H9 (cell line): ENCODE data around the gene ZBTB20. TPM values are rescaled to one million over a fixed set of nuclear protein-coding genes. Genes with fewer than 3 reads are reported as not detected.

Experiments
- DNase-seq: peaks from one replicate; pipeline ENCODE4 v3.0.0-alpha.2; 2017
- H2AFZ ChIP-seq: one replicate; pipeline ENCODE4 v1.6.1; 2013; ENCODE audit warnings: mild to moderate bottlenecking, low read length, control low read depth, moderate library complexity
- H2AK5ac ChIP-seq: 2 replicates; pipeline ENCODE4 v1.6.1; 2013; ENCODE audit warnings: low read length, control low read depth, mixed read lengths; ENCODE audit not compliant: insufficient read length
- H2BK120ac ChIP-seq: one replicate; pipeline ENCODE4 v1.6.1; 2013; ENCODE audit warnings: low read depth, mild to moderate bottlenecking, low read length, control low read depth, inconsistent platforms; ENCODE audit not compliant: poor library complexity, severe bottlenecking
- H2BK12ac ChIP-seq: 2 replicates; pipeline ENCODE4 v1.6.1; 2013; ENCODE audit warnings: low read length, control low read depth, mixed read lengths, low read depth; ENCODE audit not compliant: insufficient read length
- H2BK15ac ChIP-seq: 2 replicates; pipeline ENCODE4 v1.6.1; 2013; ENCODE audit warnings: low read depth, low read length, control low read depth
- H2BK20ac ChIP-seq: one replicate; pipeline ENCODE4 v1.6.1; 2013; ENCODE audit warnings: low read depth, mild to moderate bottlenecking, low read length, control low read depth, inconsistent platforms; ENCODE audit not compliant: poor library complexity, severe bottlenecking
- H2BK5ac ChIP-seq: 2 replicates; pipeline ENCODE4 v1.6.1; 2013; ENCODE audit warnings: low read length, control low read depth, mixed read lengths; ENCODE audit not compliant: insufficient read length
- H3K14ac ChIP-seq: 2 replicates; pipeline ENCODE4 v1.6.1; 2013; ENCODE audit warnings: low read length, control low read depth; ENCODE audit not compliant: insufficient read depth
- H3K18ac ChIP-seq: 2 replicates; pipeline ENCODE4 v1.6.1; 2013; ENCODE audit warnings: low read depth, mild to moderate bottlenecking, mixed read lengths, low read length, control low read depth; ENCODE audit not compliant: insufficient read length
- H3K23ac ChIP-seq: 2 replicates; pipeline ENCODE4 v1.6.1; 2013; ENCODE audit warnings: low read length, control low read depth, mixed read lengths, low read depth; ENCODE audit not compliant: insufficient read length
- H3K23me2 ChIP-seq: 2 replicates; pipeline ENCODE4 v1.6.1; 2013; ENCODE audit warnings: low read depth, mild to moderate bottlenecking, mixed read lengths, low read length, control low read depth; ENCODE audit not compliant: insufficient read length, poor library complexity, severe bottlenecking
- H3K27ac ChIP-seq: 2 replicates; pipeline ENCODE4 v1.5.1; 2013; ENCODE audit warnings: low read length, control low read depth, mixed read lengths, low read depth; ENCODE audit not compliant: insufficient read length
- H3K27me3 ChIP-seq: 2 replicates; pipeline ENCODE4 v1.6.1; 2013; ENCODE audit warnings: low read length, control low read depth, inconsistent platforms; ENCODE audit not compliant: insufficient read depth
- H3K4ac ChIP-seq: 2 replicates; pipeline ENCODE4 v1.6.1; 2013; ENCODE audit warnings: low read depth, mild to moderate bottlenecking, control low read depth, inconsistent platforms, low read length, moderate library complexity
- H3K4me1 ChIP-seq: 2 replicates; pipeline ENCODE4 v1.6.1; 2013; ENCODE audit warnings: low read length, control low read depth, inconsistent platforms; ENCODE audit not compliant: insufficient read depth
- H3K4me2 ChIP-seq: 2 replicates; pipeline ENCODE4 v1.6.1; 2013; ENCODE audit warnings: low read length, control low read depth, mixed read lengths; ENCODE audit not compliant: insufficient read length, insufficient read depth
- H3K56ac ChIP-seq: 2 replicates; pipeline ENCODE4 v1.6.1; 2013; ENCODE audit warnings: low read depth, mild to moderate bottlenecking, mixed read lengths, low read length, control low read depth; ENCODE audit not compliant: insufficient read length
- H3K79me1 ChIP-seq: 2 replicates; pipeline ENCODE4 v1.6.1; 2013; ENCODE audit warnings: low read depth, mild to moderate bottlenecking, moderate library complexity, low read length, control low read depth, inconsistent platforms; ENCODE audit not compliant: insufficient read depth, poor library complexity, severe bottlenecking
- H3K79me2 ChIP-seq: 2 replicates; pipeline ENCODE4 v1.6.1; 2013; ENCODE audit warnings: low read length, control low read depth, inconsistent platforms; ENCODE audit not compliant: insufficient read depth
- H3K9ac ChIP-seq: 2 replicates; pipeline ENCODE4 v1.6.1; 2013; ENCODE audit warnings: low read length, control low read depth, mixed read lengths; ENCODE audit not compliant: insufficient read length; ENCODE audit errors: extremely low read depth
- H3K9me3 ChIP-seq: one replicate; pipeline ENCODE4 v1.6.1; 2013; ENCODE audit warnings: low read depth, low read length, inconsistent platforms; ENCODE audit not compliant: control insufficient read depth
- H3T11ph ChIP-seq: one replicate; pipeline ENCODE4 v1.6.1; 2013; ENCODE audit warnings: mild to moderate bottlenecking, low read length, control low read depth, inconsistent platforms
- H4K20me1 ChIP-seq: one replicate; pipeline ENCODE4 v1.6.1; 2013; ENCODE audit not compliant: control insufficient read depth, insufficient read length, insufficient read depth
- H4K5ac ChIP-seq: 2 replicates; pipeline ENCODE4 v1.6.1; 2013; ENCODE audit warnings: low read depth, mild to moderate bottlenecking, mixed read lengths, low read length, control low read depth; ENCODE audit not compliant: insufficient read length
- H4K8ac ChIP-seq: replicated peaks from 2 replicates; pipeline ENCODE4 v1.6.1; 2013; ENCODE audit warnings: low read length, control low read depth, mixed read lengths, low read depth; ENCODE audit not compliant: insufficient read length
- H4K91ac ChIP-seq: 2 replicates; pipeline ENCODE4 v1.6.1; 2013; ENCODE audit warnings: low read depth, mild to moderate bottlenecking, moderate library complexity, mixed read lengths, low read length, control low read depth; ENCODE audit not compliant: insufficient read length
- H3K27ac Mint-ChIP-seq, 3 experiments: 2 replicates in 2 of 3; 3 replicates in 1 of 3; pipeline ENCODE4 v1.8.0; 2020 to 2021; ENCODE audit warnings: mixed read lengths in 3 of 3, mild to moderate bottlenecking in 1 of 3, moderate library complexity in 1 of 3
- H3K27me3 Mint-ChIP-seq: 2 replicates; pipeline ENCODE4 v1.8.0; 2021; ENCODE audit warnings: low read depth, mild to moderate bottlenecking, moderate library complexity, mixed read lengths
- H3K36me3 Mint-ChIP-seq, 3 experiments: 2 replicates in 2 of 3; 3 replicates in 1 of 3; pipeline ENCODE4 v1.8.0; 2020 to 2021; ENCODE audit warnings: low read depth in 3 of 3, mixed read lengths in 3 of 3; ENCODE audit not compliant: insufficient read depth in 1 of 3
- H3K4me1 Mint-ChIP-seq, 2 experiments: 2 replicates each; pipeline ENCODE4 v1.8.0; 2020; ENCODE audit warnings: mixed read lengths in 2 of 2
- H3K4me3 Mint-ChIP-seq, 2 experiments: 2 replicates in 1 of 2; 3 replicates in 1 of 2; pipeline ENCODE4 v1.8.0; 2020 to 2021; ENCODE audit warnings: mild to moderate bottlenecking in 2 of 2, mixed read lengths in 2 of 2, moderate library complexity in 1 of 2
- H3K9me3 Mint-ChIP-seq, 2 experiments: 2 replicates in 1 of 2; 3 replicates in 1 of 2; pipeline ENCODE4 v1.8.0; 2020; ENCODE audit warnings: mild to moderate bottlenecking in 2 of 2, mixed read lengths in 2 of 2, moderate library complexity in 1 of 2
- CTCF ChIP-seq: fragments of 200-600 bp; sonication (generic); conservative IDR thresholded peaks from 3 replicates; pipeline ENCODE4 v1.8.0; 2021; ENCODE audit warnings: antibody characterized with exemption, mild to moderate bottlenecking
- WGBS: extraction: QIAGEN DNeasy Blood & Tissue Kit; methylation state at CpG from one replicate; pipeline ENCODE4 v1.1.7; 2013; ENCODE audit warnings: missing lambda C conversion rate, low lambda C conversion rate, mixed read lengths; ENCODE audit not compliant: insufficient read length; ENCODE audit errors: extremely low coverage; 5-methylcytosine and 5-hydroxymethylcytosine counted together
- total RNA-seq: library from RNA; stranded (reverse); gene quantifications from 2 replicates; pipeline ENCODE4 v1.2.1, GENCODE V29; 2021

ZBTB20 gene
- total RNA-seq, 1 experiment from 2014 or later, result 0.70 TPM

- Mint-ChIP-seq H3K4me3 (no peak overlapping the region), H3K27me3 (no peaks in the 10 kb centered on the region), H3K9me3 (no peaks in the 10 kb centered on the region), H3K36me3 (no peaks in the 10 kb centered on the region; a peak in 1 of 7 replicates), H3K27ac (no peak overlapping the region), H3K4me1 (peaks cover 4 to 6% of the 10 kb centered on the region in 2 experiments; a peak in 3 of 4 replicates)
- Histone ChIP-seq H3K14ac (no peak overlapping the region), H2BK12ac (no peak overlapping the region), H3K79me1 (no peaks in the 10 kb centered on the region), H3K56ac (no peak overlapping the region), H4K8ac (no peak overlapping the region), H3K23me2 (no peaks in the 10 kb centered on the region), H3K23ac (no peak overlapping the region), H2AK5ac (no peak overlapping the region), H2BK15ac (no peak overlapping the region), H3K27me3 (no peaks in the 10 kb centered on the region), H2AFZ (no peak overlapping the region), H4K91ac (no peak overlapping the region), H3K9ac (no peak overlapping the region), H3K18ac (no peak overlapping the region), H2BK120ac (no peak overlapping the region), H3K79me2 (no peaks in the 10 kb centered on the region), H3T11ph (no peak overlapping the region), H3K9me3 (no peaks in the 10 kb centered on the region), H4K5ac (no peak overlapping the region), H2BK5ac (no peak overlapping the region), H4K20me1 (no peaks in the 10 kb centered on the region), H3K4me2 (no peak overlapping the region), H3K4me1 (no peaks in the 10 kb centered on the region), H3K4ac (no peak overlapping the region), H3K27ac (no peak overlapping the region), H2BK20ac (no peak overlapping the region)
- no peak for DNase-seq
- no CpG with 5 or more reads among the region's 1 CpG for WGBS
- no peak for TF ChIP-seq CTCF
Measured at GRCh38 chr3:114718898-114719210, 428.2 kb downstream of the ZBTB20 start.
